Nephron progenitor cell (in vitro differentiated cells): ENCODE data around the gene VTI1A.

Experiments used
- DNase-seq: peaks from one replicate; pipeline ENCODE4 v3.0.0; 2021
- H3K27ac Mint-ChIP-seq: 2 replicates; pipeline ENCODE4 v1.8.0; 2021; ENCODE audit warnings: mild to moderate bottlenecking, moderate library complexity, mixed read lengths
- H3K27me3 Mint-ChIP-seq: 2 replicates; pipeline ENCODE4 v1.8.0; 2021; ENCODE audit warnings: mild to moderate bottlenecking, low read depth, mixed read lengths; ENCODE audit not compliant: poor library complexity
- H3K36me3 Mint-ChIP-seq: 2 replicates; pipeline ENCODE4 v1.8.0; 2021; ENCODE audit warnings: low read depth, mixed read lengths
- H3K4me1 Mint-ChIP-seq: 2 replicates; pipeline ENCODE4 v1.8.0; 2021; ENCODE audit warnings: mixed read lengths
- H3K4me3 Mint-ChIP-seq: 2 replicates; pipeline ENCODE4 v1.8.0; 2021; ENCODE audit warnings: mild to moderate bottlenecking, moderate library complexity, mixed read lengths
- H3K9me3 Mint-ChIP-seq: 2 replicates; pipeline ENCODE4 v1.8.0; 2021; ENCODE audit warnings: mild to moderate bottlenecking, moderate library complexity, mixed read lengths
- TF ChIP-seq, protein P1 (sequence below): fragments of 200-600 bp; sonication (generic); IDR thresholded peaks from 2 replicates; pipeline ENCODE4 v1.5.0; 2021; ENCODE audit warnings: antibody characterized with exemption

Gene VTI1A

GRCh38 chr10:112502536-112502935, 55.5 kb downstream of the VTI1A start:
- peaks cover 7% of the 10 kb centered on the region for H3K27me3 Mint-ChIP-seq
- no peak overlapping the region for H3K27ac Mint-ChIP-seq
- peaks cover 7% of the 10 kb centered on the region for H3K36me3 Mint-ChIP-seq
- TF ChIP-seq, protein P1, sequence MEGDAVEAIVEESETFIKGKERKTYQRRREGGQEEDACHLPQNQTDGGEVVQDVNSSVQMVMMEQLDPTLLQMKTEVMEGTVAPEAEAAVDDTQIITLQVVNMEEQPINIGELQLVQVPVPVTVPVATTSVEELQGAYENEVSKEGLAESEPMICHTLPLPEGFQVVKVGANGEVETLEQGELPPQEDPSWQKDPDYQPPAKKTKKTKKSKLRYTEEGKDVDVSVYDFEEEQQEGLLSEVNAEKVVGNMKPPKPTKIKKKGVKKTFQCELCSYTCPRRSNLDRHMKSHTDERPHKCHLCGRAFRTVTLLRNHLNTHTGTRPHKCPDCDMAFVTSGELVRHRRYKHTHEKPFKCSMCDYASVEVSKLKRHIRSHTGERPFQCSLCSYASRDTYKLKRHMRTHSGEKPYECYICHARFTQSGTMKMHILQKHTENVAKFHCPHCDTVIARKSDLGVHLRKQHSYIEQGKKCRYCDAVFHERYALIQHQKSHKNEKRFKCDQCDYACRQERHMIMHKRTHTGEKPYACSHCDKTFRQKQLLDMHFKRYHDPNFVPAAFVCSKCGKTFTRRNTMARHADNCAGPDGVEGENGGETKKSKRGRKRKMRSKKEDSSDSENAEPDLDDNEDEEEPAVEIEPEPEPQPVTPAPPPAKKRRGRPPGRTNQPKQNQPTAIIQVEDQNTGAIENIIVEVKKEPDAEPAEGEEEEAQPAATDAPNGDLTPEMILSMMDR = no peak
- no peak for DNase-seq
- no peaks in the 10 kb centered on the region for H3K9me3 Mint-ChIP-seq
- no peak overlapping the region for H3K4me3 Mint-ChIP-seq
- peaks cover 4% of the 10 kb centered on the region for H3K4me1 Mint-ChIP-seq

DNA sequence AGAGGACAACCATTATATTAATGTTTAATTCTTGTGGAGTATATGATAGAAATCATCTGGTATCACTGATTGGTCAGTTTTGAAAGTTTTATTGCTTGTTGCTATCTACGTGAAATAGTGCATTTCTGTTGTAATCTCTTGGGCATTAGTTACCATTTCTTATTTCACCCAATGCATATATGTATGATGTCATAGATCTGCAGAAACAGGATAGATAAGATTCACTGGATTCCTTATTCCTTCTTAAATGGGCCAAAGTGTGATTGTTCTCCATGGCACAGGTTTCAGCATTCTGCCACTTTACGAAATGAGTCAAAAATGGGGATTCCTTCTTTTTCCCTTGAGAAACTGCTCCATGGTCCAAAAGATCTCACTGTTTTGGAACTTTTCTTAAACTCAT, 56.6 kb downstream of the VTI1A start:
- Mint-ChIP-seq H3K36me3 (peaks cover 7% of the 10 kb centered on the region), H3K27me3 (peaks cover 7% of the 10 kb centered on the region), H3K4me1 (peaks cover 4% of the 10 kb centered on the region), H3K4me3 (no peak overlapping the region), H3K9me3 (no peaks in the 10 kb centered on the region), H3K27ac (no peak overlapping the region)
- TF ChIP-seq, protein P1 = no peak
- no peak for DNase-seq

DNA sequence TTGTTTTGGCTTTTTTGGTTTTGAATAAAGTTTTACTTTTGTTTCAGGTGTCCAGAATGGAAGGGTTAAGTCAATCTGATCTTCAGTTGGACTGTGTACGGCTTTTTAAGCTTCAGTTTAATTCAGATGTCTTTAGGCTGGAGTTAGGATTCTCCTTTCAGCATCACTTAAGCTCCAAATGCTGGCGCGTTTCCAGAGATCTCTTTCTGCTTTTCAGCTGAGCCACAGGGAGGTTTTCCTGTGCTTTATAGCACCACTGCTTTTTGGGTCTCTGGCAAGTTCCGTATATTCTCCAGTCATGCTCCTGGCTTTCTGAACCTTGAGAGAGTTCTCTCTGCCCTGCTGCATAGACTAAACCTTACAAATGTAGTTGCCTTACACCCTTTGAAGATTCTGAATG, 60.0 kb downstream of the VTI1A start:
- no peak for DNase-seq
- Mint-ChIP-seq H3K4me1 (no peaks in the 10 kb centered on the region), H3K4me3 (no peak overlapping the region), H3K27ac (no peak overlapping the region), H3K27me3 (peaks cover 3% of the 10 kb centered on the region), H3K36me3 (peaks cover 7% of the 10 kb centered on the region), H3K9me3 (no peaks in the 10 kb centered on the region)
- TF ChIP-seq, protein P1 = no peak

GRCh38 chr10:112507988-112508387, 61.0 kb downstream of the VTI1A start:
- no peaks in the 10 kb centered on the region for H3K9me3 Mint-ChIP-seq
- H3K4me3 Mint-ChIP-seq = no peak overlapping the region
- TF ChIP-seq, protein P1 = no peak
- peaks cover 7% of the 10 kb centered on the region for H3K36me3 Mint-ChIP-seq
- DNase-seq = no peak
- no peaks in the 10 kb centered on the region for H3K4me1 Mint-ChIP-seq
- no peak overlapping the region for H3K27ac Mint-ChIP-seq
- H3K27me3 Mint-ChIP-seq = peaks cover 3% of the 10 kb centered on the region

GRCh38 chr10:112509558-112510291, 62.7 kb downstream of the VTI1A start:
- TF ChIP-seq, protein P1 = no peak
- Mint-ChIP-seq H3K27me3 (peaks cover 3% of the 10 kb centered on the region), H3K36me3 (peaks cover 7% of the 10 kb centered on the region), H3K4me3 (no peak overlapping the region), H3K27ac (no peak overlapping the region), H3K4me1 (no peaks in the 10 kb centered on the region), H3K9me3 (no peaks in the 10 kb centered on the region)
- DNase-seq = no peak

GRCh38 chr10:112510384-112510783, 63.4 kb downstream of the VTI1A start:
- Mint-ChIP-seq H3K27ac (no peak overlapping the region), H3K4me3 (no peak overlapping the region), H3K9me3 (no peaks in the 10 kb centered on the region), H3K4me1 (no peaks in the 10 kb centered on the region), H3K36me3 (peaks cover 7% of the 10 kb centered on the region), H3K27me3 (peaks cover 3% of the 10 kb centered on the region)
- TF ChIP-seq, protein P1 = no peak
- DNase-seq = no peak
